MM.1S (cell line): ENCODE results near the gene TUBB2B.

Experiments used
- CTCF ChIP-seq: fragments of 300-600 bp; sonication (generic); IDR thresholded peaks from 2 replicates; pipeline ENCODE4 v1.5.1; 2016; ENCODE audit warnings: antibody characterized with exemption, low read length, mixed read lengths
- EZH2 ChIP-seq: fragments of 300-600 bp; sonication (generic); optimal IDR thresholded peaks from 2 replicates; pipeline ENCODE3; 2017; ENCODE audit warnings: low read depth, mild to moderate bottlenecking, antibody characterized with exemption, low read length, mixed read lengths

- TF ChIP-seq CTCF (no peak), EZH2 (no peak)
These were observed 40.5 kb downstream of the TUBB2B start for GRCh38 chr6:3186974-3187382.
